HL-60 (cell line): Measurements from ENCODE around the gene PARP1.

Experiments
- GABPA ChIP-seq: IDR thresholded peaks from 2 replicates; pipeline ENCODE4 v1.6.1; 2012; ENCODE audit warnings: low read depth
- POLR2AphosphoS5 ChIP-seq: IDR thresholded peaks from 2 replicates; pipeline ENCODE4 v1.6.1; 2012; ENCODE audit warnings: low read depth
- SPI1 ChIP-seq: IDR thresholded peaks from 2 replicates; pipeline ENCODE4 v1.6.1; 2012; ENCODE audit warnings: low read depth, mild to moderate bottlenecking, borderline replicate concordance
- TF ChIP-seq, protein P1 (sequence below): IDR thresholded peaks from 2 replicates; pipeline ENCODE4 v1.6.1; 2012; ENCODE audit warnings: low read depth; ENCODE audit not compliant: insufficient replicate concordance
- TF ChIP-seq, protein P2 (sequence below): IDR thresholded peaks from one replicate; pipeline ENCODE4 v1.5.1; 2011; ENCODE audit warnings: low read length, control low read depth, inconsistent platforms; ENCODE audit not compliant: insufficient read depth

DNA sequence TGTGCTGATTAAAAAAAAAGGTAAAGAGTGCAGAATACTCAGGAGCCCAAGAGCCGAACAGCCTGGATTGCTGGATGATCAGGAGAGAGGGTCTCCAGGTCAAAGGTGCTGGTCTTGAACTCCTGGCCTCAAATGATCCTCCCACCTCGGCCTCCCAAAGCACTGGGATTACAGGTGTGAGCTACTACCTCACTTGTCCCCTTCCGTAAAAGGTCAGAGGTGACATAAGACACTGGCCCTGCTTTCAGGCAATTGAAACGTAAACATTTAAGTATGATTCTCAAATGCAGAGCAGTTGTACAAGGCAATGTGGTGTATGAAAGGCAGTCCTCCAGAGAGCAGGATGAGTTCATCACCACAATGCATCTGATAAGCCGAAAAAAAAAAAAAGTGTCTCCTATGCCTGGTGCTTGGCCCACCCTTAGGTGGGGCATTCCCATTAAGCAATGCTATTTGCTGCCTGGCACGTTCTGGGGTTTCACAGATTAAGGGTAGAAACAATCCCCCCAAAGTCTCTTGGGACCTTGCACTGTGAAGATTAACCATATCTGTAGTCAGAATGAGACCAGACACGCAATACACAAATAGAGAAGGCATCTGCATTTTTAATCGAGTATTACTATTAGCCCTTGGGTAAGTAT is 47.7 kb downstream of the PARP1 start:
- TF ChIP-seq, protein P1, sequence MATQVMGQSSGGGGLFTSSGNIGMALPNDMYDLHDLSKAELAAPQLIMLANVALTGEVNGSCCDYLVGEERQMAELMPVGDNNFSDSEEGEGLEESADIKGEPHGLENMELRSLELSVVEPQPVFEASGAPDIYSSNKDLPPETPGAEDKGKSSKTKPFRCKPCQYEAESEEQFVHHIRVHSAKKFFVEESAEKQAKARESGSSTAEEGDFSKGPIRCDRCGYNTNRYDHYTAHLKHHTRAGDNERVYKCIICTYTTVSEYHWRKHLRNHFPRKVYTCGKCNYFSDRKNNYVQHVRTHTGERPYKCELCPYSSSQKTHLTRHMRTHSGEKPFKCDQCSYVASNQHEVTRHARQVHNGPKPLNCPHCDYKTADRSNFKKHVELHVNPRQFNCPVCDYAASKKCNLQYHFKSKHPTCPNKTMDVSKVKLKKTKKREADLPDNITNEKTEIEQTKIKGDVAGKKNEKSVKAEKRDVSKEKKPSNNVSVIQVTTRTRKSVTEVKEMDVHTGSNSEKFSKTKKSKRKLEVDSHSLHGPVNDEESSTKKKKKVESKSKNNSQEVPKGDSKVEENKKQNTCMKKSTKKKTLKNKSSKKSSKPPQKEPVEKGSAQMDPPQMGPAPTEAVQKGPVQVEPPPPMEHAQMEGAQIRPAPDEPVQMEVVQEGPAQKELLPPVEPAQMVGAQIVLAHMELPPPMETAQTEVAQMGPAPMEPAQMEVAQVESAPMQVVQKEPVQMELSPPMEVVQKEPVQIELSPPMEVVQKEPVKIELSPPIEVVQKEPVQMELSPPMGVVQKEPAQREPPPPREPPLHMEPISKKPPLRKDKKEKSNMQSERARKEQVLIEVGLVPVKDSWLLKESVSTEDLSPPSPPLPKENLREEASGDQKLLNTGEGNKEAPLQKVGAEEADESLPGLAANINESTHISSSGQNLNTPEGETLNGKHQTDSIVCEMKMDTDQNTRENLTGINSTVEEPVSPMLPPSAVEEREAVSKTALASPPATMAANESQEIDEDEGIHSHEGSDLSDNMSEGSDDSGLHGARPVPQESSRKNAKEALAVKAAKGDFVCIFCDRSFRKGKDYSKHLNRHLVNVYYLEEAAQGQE = no peak
- TF ChIP-seq, protein P2, sequence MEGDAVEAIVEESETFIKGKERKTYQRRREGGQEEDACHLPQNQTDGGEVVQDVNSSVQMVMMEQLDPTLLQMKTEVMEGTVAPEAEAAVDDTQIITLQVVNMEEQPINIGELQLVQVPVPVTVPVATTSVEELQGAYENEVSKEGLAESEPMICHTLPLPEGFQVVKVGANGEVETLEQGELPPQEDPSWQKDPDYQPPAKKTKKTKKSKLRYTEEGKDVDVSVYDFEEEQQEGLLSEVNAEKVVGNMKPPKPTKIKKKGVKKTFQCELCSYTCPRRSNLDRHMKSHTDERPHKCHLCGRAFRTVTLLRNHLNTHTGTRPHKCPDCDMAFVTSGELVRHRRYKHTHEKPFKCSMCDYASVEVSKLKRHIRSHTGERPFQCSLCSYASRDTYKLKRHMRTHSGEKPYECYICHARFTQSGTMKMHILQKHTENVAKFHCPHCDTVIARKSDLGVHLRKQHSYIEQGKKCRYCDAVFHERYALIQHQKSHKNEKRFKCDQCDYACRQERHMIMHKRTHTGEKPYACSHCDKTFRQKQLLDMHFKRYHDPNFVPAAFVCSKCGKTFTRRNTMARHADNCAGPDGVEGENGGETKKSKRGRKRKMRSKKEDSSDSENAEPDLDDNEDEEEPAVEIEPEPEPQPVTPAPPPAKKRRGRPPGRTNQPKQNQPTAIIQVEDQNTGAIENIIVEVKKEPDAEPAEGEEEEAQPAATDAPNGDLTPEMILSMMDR = no peak
- TF ChIP-seq POLR2AphosphoS5 (no peak), GABPA (no peak), SPI1 (no peak)
